HG02798 (cell line): ENCODE measurements around the gene HMGCS1.
"Not testable (repeated sequence)": the region's sequence is repeated elsewhere in the genome, so short reads cannot be mapped to it uniquely, and the experiment has no call there.

Experiments
- ATAC-seq: cut with Tn5 transposase; IDR thresholded peaks from one replicate; pipeline ENCODE4 v1.9.1; 2021; ENCODE audit warnings: mild to moderate bottlenecking; ENCODE audit not compliant: unreplicated experiment, poor library complexity

The HMGCS1 gene

DNA sequence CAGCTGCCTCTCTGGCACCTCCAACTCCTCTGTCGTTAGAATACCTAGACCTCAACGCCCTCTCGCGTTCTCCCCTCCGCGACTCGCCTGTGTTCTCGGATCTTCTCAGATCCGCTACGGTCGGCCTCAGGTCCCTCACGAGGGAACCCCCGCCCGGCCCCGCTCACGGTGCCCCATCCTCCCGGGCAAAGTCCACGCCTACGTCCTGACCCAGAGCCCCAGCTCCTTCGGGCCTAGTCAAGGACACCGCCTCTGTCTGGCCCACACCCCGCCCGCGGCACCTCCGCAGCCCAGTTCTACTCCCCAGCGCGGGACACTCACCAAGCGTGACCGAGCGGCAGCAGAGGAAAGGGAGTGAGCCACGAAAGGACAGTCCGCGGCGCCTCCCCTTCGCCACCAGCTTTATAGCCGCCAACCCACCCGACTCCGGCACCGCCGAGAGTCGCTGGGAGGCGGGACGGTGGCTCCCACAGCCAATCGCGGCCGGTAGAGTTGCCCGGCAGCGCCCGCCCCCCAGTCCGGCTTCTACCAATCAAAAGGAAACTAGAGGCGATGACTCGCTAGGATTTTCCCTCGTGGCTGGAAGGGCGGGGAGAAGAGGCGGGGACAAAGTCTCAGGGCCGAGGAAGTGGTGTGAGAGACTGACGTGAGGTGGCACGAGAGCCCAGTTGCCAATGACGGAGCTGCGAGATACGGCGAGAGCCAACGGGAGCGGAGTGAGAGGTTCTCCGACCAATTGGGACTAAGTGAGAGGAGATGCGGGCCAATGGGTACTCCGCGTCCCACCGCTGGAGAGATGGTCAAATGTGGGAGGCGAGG is at the start of gene HMGCS1:
Gene HMGCS1 (minus strand): TSS at position 378 of the 819 bp plus-strand sequence. CDS start 14,447 bp downstream, outside the sequence.
- ATAC-seq = peak; percentile 94

GRCh38 chr5:43358726-43359125 is 45.5 kb upstream of the HMGCS1 start:
- ATAC-seq = no peak

GRCh38 chr5:43358301-43358700 is 45.1 kb upstream of the HMGCS1 start:
- ATAC-seq = no peak

DNA sequence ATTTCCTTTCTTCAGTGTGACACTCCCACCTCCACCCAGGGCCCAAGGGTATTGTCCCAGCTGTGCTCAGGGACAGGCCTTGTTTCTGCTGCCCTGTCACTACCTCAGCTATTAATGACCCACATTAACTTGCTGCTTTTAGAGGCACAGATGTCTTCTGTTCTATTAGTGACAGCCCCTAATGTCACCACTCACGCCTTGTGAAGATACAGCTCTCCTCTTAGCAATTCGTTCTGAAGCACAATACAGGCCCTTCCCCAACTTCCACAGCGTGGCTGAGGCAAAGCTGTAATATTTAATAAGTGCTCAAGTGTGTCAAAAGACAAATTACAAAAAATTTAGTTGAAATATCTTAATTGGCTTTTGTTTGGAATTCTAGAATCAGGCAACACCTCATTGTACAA is 44.7 kb upstream of the HMGCS1 start:
- ATAC-seq = no peak

DNA sequence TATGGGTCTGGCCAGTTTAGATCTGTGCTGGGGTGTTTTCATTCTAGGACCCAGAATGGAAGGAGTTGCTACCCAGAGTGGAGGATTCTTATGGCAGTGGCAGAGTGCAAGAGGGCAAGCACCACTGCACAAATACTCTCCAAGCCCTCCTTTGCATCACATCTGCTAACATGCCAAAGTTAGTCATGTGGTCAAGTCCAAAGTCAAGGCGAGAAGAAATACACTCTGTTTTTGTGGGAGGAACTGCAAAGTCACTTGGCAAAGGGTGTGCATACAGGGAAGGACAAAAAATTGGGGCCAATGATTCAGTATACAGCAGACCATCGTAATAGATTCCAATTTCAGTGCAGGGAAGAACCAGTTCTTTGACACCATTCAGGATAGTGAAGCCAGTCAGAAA is 43.9 kb upstream of the HMGCS1 start:
- no peak for ATAC-seq

DNA sequence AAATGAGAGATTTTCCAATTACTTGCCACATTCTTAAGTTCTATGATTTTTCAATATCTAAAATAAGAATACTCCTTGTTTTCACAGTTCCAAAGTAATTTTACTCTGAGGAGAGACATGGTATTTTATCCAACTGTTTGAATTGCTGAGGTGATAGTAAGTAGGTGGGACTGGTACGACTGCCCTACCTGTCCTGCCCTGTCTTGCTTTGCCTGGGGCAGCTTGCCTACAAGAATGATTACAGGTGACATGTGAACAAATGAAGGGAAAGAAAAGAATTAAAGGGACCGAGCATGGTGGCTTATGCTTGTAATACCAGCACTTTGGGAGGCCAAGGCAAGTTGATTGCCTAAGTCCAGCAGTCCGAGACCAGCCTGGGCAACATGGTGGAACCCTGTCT is 41.6 kb upstream of the HMGCS1 start:
- ATAC-seq = no peak

DNA sequence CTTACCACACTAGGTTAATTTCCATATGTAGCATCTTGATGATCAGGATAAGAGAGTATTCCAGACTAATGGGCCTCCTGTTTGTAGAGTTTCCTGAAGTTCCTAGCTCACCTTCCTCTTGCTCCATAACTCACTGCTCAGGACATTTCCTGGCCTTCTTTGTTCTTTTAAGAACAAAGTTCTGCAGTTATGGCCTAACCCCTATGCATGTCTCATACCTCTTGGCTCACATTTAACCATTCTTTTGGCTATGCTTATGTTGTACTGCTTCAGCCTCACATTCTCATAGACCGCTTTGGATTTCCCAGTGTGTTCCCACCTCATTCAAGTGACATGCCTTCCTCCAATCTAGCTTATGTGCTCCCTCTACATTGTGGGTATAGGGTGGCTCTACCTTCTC is 40.5 kb upstream of the HMGCS1 start:
- no peak for ATAC-seq

DNA sequence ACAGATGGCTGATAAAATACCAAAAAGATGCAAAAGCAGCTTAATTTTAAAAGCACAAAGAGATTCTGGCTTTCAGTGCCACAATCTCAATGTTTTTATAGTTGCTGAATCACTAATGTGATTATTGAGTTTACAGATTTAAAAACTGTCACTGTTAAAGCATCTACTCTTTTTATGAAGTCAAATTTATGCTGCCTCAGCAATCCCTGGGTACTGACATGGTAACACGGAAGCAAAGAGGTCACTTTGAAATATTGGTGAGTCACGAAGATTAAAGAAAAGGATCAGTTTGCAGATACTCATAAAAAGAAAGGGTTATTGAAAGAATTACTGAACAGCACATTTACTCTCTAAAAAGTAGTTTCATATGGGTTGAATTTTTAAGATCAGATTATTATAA is 39.7 kb upstream of the HMGCS1 start:
- no peak for ATAC-seq

DNA sequence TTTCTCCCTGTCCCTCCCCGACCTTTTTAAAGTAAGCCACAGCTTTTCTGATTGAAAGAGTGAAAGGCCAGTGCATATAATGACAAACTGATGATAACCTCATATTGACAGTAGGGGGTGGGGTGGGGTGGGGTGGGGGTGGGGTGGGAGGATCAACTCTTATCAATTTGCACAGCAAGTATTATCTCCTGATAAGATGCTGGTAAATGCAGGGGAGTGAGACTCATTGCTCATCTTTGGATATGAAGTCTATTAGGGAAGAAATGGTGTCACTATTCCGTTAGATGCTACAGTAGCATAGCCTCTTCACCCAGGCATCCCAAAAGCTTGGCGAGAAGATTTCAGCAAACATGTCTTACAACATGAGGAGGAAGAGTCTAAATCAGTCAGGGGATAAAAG is 38.9 kb upstream of the HMGCS1 start:
- ATAC-seq = no peak

- no peak for ATAC-seq
Observed at GRCh38 chr5:43348861-43349363, 35.7 kb upstream of the HMGCS1 start.

GRCh38 chr5:43348207-43348606 is 35.0 kb upstream of the HMGCS1 start:
- ATAC-seq = no peak

DNA sequence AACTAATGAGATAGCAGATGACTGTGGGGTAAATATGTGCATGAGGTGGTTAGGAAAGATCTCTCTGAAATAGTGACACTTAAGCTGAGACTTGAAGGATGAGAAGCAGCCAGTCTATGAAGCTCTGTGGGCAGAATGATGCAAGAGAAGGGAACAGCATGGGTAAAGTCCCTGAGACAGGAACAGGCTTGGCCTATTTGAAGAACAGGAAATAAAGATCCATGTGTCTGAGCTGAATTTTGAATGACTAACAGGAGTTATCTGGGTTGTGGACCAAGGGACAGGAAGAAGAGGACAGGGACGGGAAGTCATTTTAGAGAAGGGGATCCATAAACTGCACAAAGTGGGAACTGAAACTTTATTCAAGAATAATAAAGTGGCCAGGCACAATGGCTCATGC is 25.6 kb upstream of the HMGCS1 start:
- ATAC-seq = no peak

GRCh38 chr5:43336159-43336558 is 22.9 kb upstream of the HMGCS1 start:
- no peak for ATAC-seq

- ATAC-seq = no peak
Observed at GRCh38 chr5:43335681-43336080, 22.5 kb upstream of the HMGCS1 start.

GRCh38 chr5:43332401-43332800 is 19.2 kb upstream of the HMGCS1 start:
- ATAC-seq = no peak

DNA sequence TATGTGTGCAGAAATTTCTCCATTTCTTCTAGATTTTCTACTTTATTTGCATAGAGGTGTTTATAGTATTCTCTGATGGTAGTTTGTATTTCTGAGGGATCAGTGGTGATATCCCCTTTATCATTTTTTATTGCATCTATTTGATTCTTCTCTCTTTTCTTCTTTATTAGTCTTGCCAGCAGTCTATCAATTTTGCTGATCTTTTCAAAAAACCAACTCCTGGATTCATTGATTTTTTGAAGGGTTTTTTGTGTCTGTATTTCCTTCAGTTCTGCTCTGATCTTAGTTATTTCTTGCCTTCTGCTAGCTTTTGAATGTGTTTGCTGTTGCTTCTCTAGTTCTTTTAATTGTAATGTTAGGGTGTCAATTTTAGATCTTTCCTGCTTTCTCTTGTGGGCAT is 12.4 kb upstream of the HMGCS1 start:
- ATAC-seq = not testable (repeated sequence)

- not testable (repeated sequence) for ATAC-seq
Observed at GRCh38 chr5:43323488-43323887, 10.3 kb upstream of the HMGCS1 start.

- no peak for ATAC-seq
Observed at GRCh38 chr5:43320846-43321245, 7.6 kb upstream of the HMGCS1 start.

DNA sequence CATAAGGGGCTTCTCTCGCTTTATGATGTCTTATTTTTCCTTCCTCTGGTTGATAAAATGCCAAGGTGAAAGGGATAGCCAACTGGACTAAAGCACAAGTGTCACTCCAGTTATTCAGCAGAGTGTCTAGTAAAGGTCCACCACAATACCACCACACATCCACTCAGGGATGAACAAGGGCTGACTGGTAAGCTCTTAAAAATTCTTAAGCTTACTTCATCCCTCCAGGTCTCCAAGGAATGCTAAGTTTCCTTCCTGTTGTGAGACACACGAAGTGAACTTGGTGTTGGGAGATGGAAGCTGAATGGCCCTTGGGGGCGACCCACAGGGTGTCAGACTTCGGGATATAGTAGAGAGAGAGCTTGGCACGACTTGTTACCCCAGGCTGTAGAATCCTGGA is 3.2 kb upstream of the HMGCS1 start:
- ATAC-seq = no peak

- ATAC-seq = no peak
Observed at GRCh38 chr5:43315682-43316081, 2.5 kb upstream of the HMGCS1 start.

GRCh38 chr5:43315263-43315662 is 2.1 kb upstream of the HMGCS1 start:
- ATAC-seq = no peak

GRCh38 chr5:43314724-43315123 is 1.5 kb upstream of the HMGCS1 start:
- ATAC-seq = no peak
